HepG2 (cell line): ENCODE data around the gene TBRG1. TPM values are rescaled to one million over a fixed set of nuclear protein-coding genes. Genes with fewer than 3 reads are reported as not detected.
A peak's percentile ranks its signal among the peaks of the same experiment; 100 is the strongest.

Experiments
- AGO2 ChIP-seq: fragments of 200-400 bp; formaldehyde crosslinking; optimal IDR thresholded peaks from 2 replicates; pipeline ENCODE3; 2017; ENCODE audit warnings: mild to moderate bottlenecking, low read depth, low read length, moderate library complexity
- ARID5B ChIP-seq: IDR thresholded peaks from 2 replicates; pipeline ENCODE4 v1.4.0; 2020; ENCODE audit warnings: mild to moderate bottlenecking, missing genetic modification reagents
- DBP ChIP-seq: sonication (generic); formaldehyde crosslinking; IDR thresholded peaks from 2 replicates; pipeline ENCODE4 v1.4.0; 2020; ENCODE audit warnings: missing genetic modification reagents; ENCODE audit errors: not compliant biosample characterization
- HDAC2 ChIP-seq: sonication (generic); formaldehyde crosslinking; IDR thresholded peaks from 2 replicates; pipeline ENCODE4 v1.4.0; 2020; ENCODE audit warnings: missing genetic modification reagents
- SAFB2 ChIP-seq: sonication (generic); formaldehyde crosslinking; IDR thresholded peaks from 2 replicates; pipeline ENCODE4 v1.5.1; 2020; ENCODE audit warnings: missing genetic modification reagents, low read depth, mild to moderate bottlenecking, borderline replicate concordance
- SPEN ChIP-seq: sonication (generic); formaldehyde crosslinking; IDR thresholded peaks from 2 replicates; pipeline ENCODE4 v1.5.1; 2020; ENCODE audit warnings: low read depth, mild to moderate bottlenecking, missing genetic modification reagents
- SRSF1 ChIP-seq: fragments of 200-400 bp; formaldehyde crosslinking; optimal IDR thresholded peaks from 2 replicates; pipeline ENCODE3; 2017; ENCODE audit warnings: mild to moderate bottlenecking, low read depth, low read length, moderate library complexity
- ZFX ChIP-seq: sonication (generic); formaldehyde crosslinking; IDR thresholded peaks from 2 replicates; pipeline ENCODE4 v1.4.0; 2020; ENCODE audit warnings: mild to moderate bottlenecking, low read depth, missing genetic modification reagents, moderate library complexity
- ZNF18 ChIP-seq: sonication (generic); formaldehyde crosslinking; IDR thresholded peaks from 2 replicates; pipeline ENCODE4 v1.8.0; 2022; ENCODE audit warnings: mild to moderate bottlenecking, missing genetic modification reagents; ENCODE audit not compliant: insufficient replicate concordance
- ZNF331 ChIP-seq: sonication (generic); formaldehyde crosslinking; IDR thresholded peaks from 2 replicates; pipeline ENCODE4 v1.4.0; 2020; ENCODE audit warnings: missing genetic modification reagents
- ZNF749 ChIP-seq: sonication (generic); formaldehyde crosslinking; IDR thresholded peaks from 2 replicates; pipeline ENCODE4 v1.8.0; 2022; ENCODE audit warnings: mild to moderate bottlenecking, missing genetic modification reagents, moderate library complexity, borderline replicate concordance
- polyA plus RNA-seq, 8 experiments: library from polyadenylated mRNA; depleted of rRNA in 3 of 8; stranded (reverse) in 7 of 8; unstranded in 1 of 8; fragments of >200 nt; fragmentation: Illumina TruSeq in 4 of 8; extraction: Trizol in 4 of 8; gene quantifications; 2 replicates each; pipeline versions ENCODE4 v1.2.1 to v1.2.3, GENCODE V29; 2011 to 2016; ENCODE audit warnings: low read depth in 4 of 8, missing spikeins in 1 of 8, mixed read lengths in 1 of 8; ENCODE audit not compliant: insufficient read depth in 1 of 8
- total RNA-seq, 5 experiments: library from RNA; depleted of rRNA; stranded (reverse); fragments of >200 nt; fragmentation: Illumina TruSeq; extraction: Trizol; gene quantifications; 2 replicates each; pipeline ENCODE4 v1.2.3, GENCODE V29; 2016; ENCODE audit warnings: low read depth in 1 of 5
- TF ChIP-seq, protein P1 (sequence below): sonication (generic); formaldehyde crosslinking; IDR thresholded peaks from 2 replicates; pipeline ENCODE4 v1.9.0; 2022; ENCODE audit warnings: low read depth, missing genetic modification reagents
- TF ChIP-seq, protein P2 (sequence below): IDR thresholded peaks from 2 replicates; pipeline ENCODE4 v1.6.1; 2016; ENCODE audit warnings: low read depth, missing genetic modification reagents, missing compliant biosample characterization

Gene TBRG1
- total and polyA plus RNA-seq, 2 of the 13 experiments (the other 11 are each of a cell fraction or from before 2014, with no cell fraction given): 21.7 to 25.6 TPM

DNA sequence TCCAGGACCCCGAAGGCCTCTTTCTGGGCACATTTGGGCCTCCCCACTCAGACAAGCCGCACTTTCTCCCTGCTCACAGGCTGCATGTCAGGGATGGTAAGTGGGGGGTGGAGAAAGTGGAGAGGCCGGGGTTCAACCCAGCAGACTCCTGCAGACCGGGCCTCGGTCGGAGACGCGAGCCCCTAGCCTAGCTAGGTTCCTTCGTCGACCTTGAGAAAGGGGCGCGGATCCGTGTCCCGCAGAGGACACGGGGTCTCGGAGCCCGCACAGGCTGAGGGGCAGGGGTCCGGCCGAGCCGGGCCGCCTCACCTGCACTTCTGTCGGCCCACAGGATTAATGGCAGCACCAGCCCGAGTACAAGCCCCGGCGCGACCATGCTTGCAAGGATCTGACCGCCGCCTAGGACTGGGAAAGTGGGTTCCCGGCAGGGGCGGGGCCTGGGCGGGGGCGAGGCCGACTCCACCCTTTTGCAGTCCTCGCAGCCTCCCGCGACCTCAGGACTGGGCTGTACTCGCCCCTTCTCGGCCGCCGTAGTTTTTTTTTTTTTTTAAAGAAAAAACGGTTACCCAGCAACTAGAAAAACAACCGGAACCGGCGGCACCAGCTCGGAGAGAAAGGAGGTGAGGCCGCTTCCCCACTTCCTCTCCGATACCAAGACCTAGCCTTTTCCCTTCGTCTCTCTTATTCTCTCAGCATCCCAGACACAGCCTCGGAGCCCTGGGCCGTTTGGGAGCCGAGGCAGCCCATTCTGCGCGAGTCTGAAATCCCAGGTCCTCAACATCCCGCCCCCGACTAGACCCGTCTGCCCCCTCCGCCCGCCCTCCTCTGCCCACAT lies 50.9 kb downstream of the TBRG1 start, which contains the start of the genes SIAE and SPA17 (continued):
- TF ChIP-seq ARID5B: peak; percentile 53; the same call in 1 of the 2 replicates
- peak; percentile 32; the same call in 1 of the 2 replicates for TF ChIP-seq ZNF331
- TF ChIP-seq, protein P1, sequence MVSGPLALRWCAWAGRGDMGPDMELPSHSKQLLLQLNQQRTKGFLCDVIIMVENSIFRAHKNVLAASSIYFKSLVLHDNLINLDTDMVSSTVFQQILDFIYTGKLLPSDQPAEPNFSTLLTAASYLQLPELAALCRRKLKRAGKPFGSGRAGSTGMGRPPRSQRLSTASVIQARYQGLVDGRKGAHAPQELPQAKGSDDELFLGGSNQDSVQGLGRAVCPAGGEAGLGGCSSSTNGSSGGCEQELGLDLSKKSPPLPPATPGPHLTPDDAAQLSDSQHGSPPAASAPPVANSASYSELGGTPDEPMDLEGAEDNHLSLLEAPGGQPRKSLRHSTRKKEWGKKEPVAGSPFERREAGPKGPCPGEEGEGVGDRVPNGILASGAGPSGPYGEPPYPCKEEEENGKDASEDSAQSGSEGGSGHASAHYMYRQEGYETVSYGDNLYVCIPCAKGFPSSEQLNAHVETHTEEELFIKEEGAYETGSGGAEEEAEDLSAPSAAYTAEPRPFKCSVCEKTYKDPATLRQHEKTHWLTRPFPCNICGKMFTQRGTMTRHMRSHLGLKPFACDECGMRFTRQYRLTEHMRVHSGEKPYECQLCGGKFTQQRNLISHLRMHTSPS (CRISPR knock-in tag): no peak
- peak; percentile 33 for TF ChIP-seq AGO2
- TF ChIP-seq SAFB2 (CRISPR knock-in tag): no peak
- TF ChIP-seq SPEN (CRISPR knock-in tag): peak; percentile 60; the same call in 1 of the 2 replicates
- no peak for TF ChIP-seq SRSF1
- TF ChIP-seq ZNF749 (CRISPR knock-in tag): peak; percentile 89
- TF ChIP-seq HDAC2 (CRISPR knock-in tag): 0 out of 2 replicates have a peak, but pooled peaks have one; percentile 38
- TF ChIP-seq ZNF18 (CRISPR knock-in tag): peak; percentile 26
- TF ChIP-seq ZFX (CRISPR knock-in tag): peak; percentile 84
- TF ChIP-seq, protein P2, sequence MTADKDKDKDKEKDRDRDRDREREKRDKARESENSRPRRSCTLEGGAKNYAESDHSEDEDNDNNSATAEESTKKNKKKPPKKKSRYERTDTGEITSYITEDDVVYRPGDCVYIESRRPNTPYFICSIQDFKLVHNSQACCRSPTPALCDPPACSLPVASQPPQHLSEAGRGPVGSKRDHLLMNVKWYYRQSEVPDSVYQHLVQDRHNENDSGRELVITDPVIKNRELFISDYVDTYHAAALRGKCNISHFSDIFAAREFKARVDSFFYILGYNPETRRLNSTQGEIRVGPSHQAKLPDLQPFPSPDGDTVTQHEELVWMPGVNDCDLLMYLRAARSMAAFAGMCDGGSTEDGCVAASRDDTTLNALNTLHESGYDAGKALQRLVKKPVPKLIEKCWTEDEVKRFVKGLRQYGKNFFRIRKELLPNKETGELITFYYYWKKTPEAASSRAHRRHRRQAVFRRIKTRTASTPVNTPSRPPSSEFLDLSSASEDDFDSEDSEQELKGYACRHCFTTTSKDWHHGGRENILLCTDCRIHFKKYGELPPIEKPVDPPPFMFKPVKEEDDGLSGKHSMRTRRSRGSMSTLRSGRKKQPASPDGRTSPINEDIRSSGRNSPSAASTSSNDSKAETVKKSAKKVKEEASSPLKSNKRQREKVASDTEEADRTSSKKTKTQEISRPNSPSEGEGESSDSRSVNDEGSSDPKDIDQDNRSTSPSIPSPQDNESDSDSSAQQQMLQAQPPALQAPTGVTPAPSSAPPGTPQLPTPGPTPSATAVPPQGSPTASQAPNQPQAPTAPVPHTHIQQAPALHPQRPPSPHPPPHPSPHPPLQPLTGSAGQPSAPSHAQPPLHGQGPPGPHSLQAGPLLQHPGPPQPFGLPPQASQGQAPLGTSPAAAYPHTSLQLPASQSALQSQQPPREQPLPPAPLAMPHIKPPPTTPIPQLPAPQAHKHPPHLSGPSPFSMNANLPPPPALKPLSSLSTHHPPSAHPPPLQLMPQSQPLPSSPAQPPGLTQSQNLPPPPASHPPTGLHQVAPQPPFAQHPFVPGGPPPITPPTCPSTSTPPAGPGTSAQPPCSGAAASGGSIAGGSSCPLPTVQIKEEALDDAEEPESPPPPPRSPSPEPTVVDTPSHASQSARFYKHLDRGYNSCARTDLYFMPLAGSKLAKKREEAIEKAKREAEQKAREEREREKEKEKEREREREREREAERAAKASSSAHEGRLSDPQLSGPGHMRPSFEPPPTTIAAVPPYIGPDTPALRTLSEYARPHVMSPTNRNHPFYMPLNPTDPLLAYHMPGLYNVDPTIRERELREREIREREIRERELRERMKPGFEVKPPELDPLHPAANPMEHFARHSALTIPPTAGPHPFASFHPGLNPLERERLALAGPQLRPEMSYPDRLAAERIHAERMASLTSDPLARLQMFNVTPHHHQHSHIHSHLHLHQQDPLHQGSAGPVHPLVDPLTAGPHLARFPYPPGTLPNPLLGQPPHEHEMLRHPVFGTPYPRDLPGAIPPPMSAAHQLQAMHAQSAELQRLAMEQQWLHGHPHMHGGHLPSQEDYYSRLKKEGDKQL (CRISPR knock-in tag): 0 out of 2 replicates have a peak, but pooled peaks have one; percentile 18
- TF ChIP-seq DBP (CRISPR knock-in tag): no peak
